HEK293 (cell line): ENCODE data around the gene PAPOLB.

Experiments used
- CTCF ChIA-PET: fragments of 350-600 bp; formaldehyde crosslinking; extraction: SDS; loops from one replicate; lab custom pipeline; 2021; ENCODE audit warnings: antibody characterized with exemption; lab: Yijun Ruan, JAX
- POLR2A ChIA-PET: fragments of 300-600 bp; formaldehyde crosslinking; extraction: SDS; loops from one replicate; lab custom pipeline; 2020; ENCODE audit warnings: antibody characterized with exemption, inconsistent platforms; lab: Yijun Ruan, JAX
- H3K27ac ChIP-seq: fragments of 200-500 bp; sonication (Bioruptor generic); 2 replicates; pipeline ENCODE4 v1.5.1; 2014; ENCODE audit warnings: low read depth, low read length, control low read depth, inconsistent platforms; ENCODE audit errors: extremely low read depth
- H3K36me3 ChIP-seq, 2 experiments: fragments of 200-500 bp in 1 of 2; sonication (Bioruptor generic) in 1 of 2; 1 replicate in 1 of 2; 2 replicates in 1 of 2; pipeline ENCODE4 v1.5.1; 2014 to 2017; ENCODE audit warnings: inconsistent platforms in 2 of 2, low read length in 2 of 2; ENCODE audit not compliant: control insufficient read depth in 2 of 2, insufficient read depth in 1 of 2
- H3K4me1 ChIP-seq: fragments of 200-500 bp; sonication (Bioruptor generic); 2 replicates; pipeline ENCODE4 v1.5.1; 2014; ENCODE audit warnings: mild to moderate bottlenecking, low read length, inconsistent platforms; ENCODE audit not compliant: control insufficient read depth, insufficient read depth
- H3K4me3 ChIP-seq: 2 replicates; pipeline ENCODE4 v1.5.1; 2011; ENCODE audit warnings: low read depth, mild to moderate bottlenecking, control low read depth, low read length, moderate library complexity
- H3K9me3 ChIP-seq: fragments of 200-500 bp; sonication (Bioruptor generic); 2 replicates; pipeline ENCODE4 v1.5.1; 2014; ENCODE audit warnings: low read depth, low read length, inconsistent platforms; ENCODE audit not compliant: control insufficient read depth, insufficient read depth
- MYNN ChIP-seq: fragments of 450-650 bp; formaldehyde crosslinking; IDR thresholded peaks from 2 replicates; pipeline ENCODE4 v1.5.1; 2016; ENCODE audit warnings: missing biosample characterization, missing genetic modification characterization, borderline replicate concordance
- REST ChIP-seq: fragments of 450-650 bp; formaldehyde crosslinking; IDR thresholded peaks from 2 replicates; pipeline ENCODE4 v1.5.1; 2016; ENCODE audit warnings: missing biosample characterization, missing genetic modification characterization
- TSHZ1 ChIP-seq: fragments of 450-650 bp; formaldehyde crosslinking; IDR thresholded peaks from 2 replicates; pipeline ENCODE4 v1.5.1; 2016; ENCODE audit warnings: missing biosample characterization, missing genetic modification characterization, borderline replicate concordance
- ZNF140 ChIP-seq: fragments of 450-650 bp; formaldehyde crosslinking; IDR thresholded peaks from 2 replicates; pipeline ENCODE4 v1.5.1; 2016; ENCODE audit warnings: missing biosample characterization, missing genetic modification characterization
- ZNF148 ChIP-seq: fragments of 450-650 bp; formaldehyde crosslinking; IDR thresholded peaks from 2 replicates; pipeline ENCODE4 v1.5.0; 2017; ENCODE audit warnings: missing biosample characterization, missing genetic modification characterization, borderline replicate concordance
- ZNF518A ChIP-seq: fragments of 450-650 bp; formaldehyde crosslinking; conservative IDR thresholded peaks from 2 replicates; pipeline ENCODE4 v1.5.1; 2016; ENCODE audit warnings: low read depth, missing biosample characterization, missing genetic modification characterization
- ZNF530 ChIP-seq: fragments of 450-650 bp; formaldehyde crosslinking; IDR thresholded peaks from 2 replicates; pipeline ENCODE4 v1.5.1; 2016; ENCODE audit warnings: low read depth, missing biosample characterization, missing genetic modification characterization
- ZNF561 ChIP-seq: fragments of 450-650 bp; IDR thresholded peaks from 2 replicates; pipeline ENCODE4 v1.5.1; 2018; ENCODE audit warnings: missing biosample characterization, missing genetic modification characterization, borderline replicate concordance
- ZXDB ChIP-seq: fragments of 450-650 bp; formaldehyde crosslinking; IDR thresholded peaks from 2 replicates; pipeline ENCODE4 v1.5.1; 2016; ENCODE audit warnings: missing biosample characterization, missing genetic modification characterization

PAPOLB gene

GRCh38 chr7:4857189-4857588 lies 4.6 kb downstream of the PAPOLB start (continued):
- TF ChIP-seq TSHZ1 (tag by site-specific recombination), result no peak
- no peak for TF ChIP-seq ZNF561 (tag by site-specific recombination)
- TF ChIP-seq ZNF530 (tag by site-specific recombination), result no peak
- TF ChIP-seq ZNF148 (tag by site-specific recombination), result no peak
- TF ChIP-seq MYNN (tag by site-specific recombination), result no peak
- TF ChIP-seq REST, result no peak

GRCh38 chr7:4856336-4857057 lies 5.3 kb downstream of the PAPOLB start:
- POLR2A ChIA-PET, result no interaction called here
- CTCF ChIA-PET, result interaction anchor here (0.6 to 2.5 kb wide), 3 partner anchors 8 to 116 kb away, joined by 3 to 12 read pairs (median 4); partner anchors contain the start of gene RADIL
- no peaks in the 10 kb centered on the region for H3K36me3 ChIP-seq

More at GRCh38 chr7:4856336-4857057, 5.3 kb downstream of the PAPOLB start:
- H3K4me1 ChIP-seq, result no peaks in the 10 kb centered on the region
- no peak for TF ChIP-seq ZXDB (tag by site-specific recombination)
- TF ChIP-seq ZNF518A (tag by site-specific recombination), result no peak
- no peak for TF ChIP-seq ZNF140 (tag by site-specific recombination)
- TF ChIP-seq, all 188 proteins: peak for 0
- H3K4me3 ChIP-seq, result no peak overlapping the region
- H3K9me3 ChIP-seq, result no peaks in the 10 kb centered on the region
- H3K27ac ChIP-seq, result no peak overlapping the region
